GM21515 (cell line): Measurements from ENCODE around the gene PPP1R9A.

ENCODE experiments used
- ATAC-seq: cut with Tn5 transposase; IDR thresholded peaks from one replicate; pipeline ENCODE4 v1.9.1; 2021; ENCODE audit not compliant: unreplicated experiment

PPP1R9A gene

DNA sequence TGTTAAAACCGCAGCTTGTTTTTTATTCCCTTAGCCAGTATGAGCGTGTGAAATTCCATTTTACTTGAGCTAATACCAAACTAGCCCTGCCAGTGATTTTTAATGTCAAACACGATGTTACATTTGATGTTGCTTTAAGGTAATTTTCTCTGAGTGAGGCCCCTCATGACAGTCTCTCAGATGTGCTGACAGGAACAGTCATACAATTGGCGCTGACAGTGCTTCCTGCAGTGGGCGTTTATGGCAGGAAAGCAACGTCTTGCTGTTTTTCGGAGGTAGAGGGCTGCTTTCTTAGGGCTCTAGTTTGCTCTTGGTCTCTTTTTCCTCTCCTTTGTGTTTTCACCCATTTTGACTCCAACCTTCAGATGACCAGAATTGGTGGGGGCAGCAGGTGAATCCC is 397.6 kb downstream of the PPP1R9A start:
- ATAC-seq = no peak

DNA sequence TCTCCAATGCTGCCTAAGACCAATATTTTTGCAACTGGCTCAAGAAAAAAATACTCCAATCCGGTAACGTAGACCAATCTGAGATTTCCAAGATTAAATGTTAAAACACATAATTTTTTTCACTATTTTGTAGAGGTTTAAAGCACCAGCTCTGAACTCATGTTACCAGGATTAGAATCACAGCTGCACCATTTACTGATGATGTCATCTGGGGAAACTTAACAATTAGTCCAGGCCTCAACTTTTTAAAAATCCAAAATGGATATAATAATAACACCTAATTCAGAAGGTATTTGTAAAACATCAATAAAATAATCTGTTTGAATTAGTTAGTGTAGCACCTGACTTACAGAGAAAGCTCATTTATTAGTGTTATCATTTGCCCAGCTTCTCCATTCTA is 402.6 kb downstream of the PPP1R9A start:
- ATAC-seq = no peak

DNA sequence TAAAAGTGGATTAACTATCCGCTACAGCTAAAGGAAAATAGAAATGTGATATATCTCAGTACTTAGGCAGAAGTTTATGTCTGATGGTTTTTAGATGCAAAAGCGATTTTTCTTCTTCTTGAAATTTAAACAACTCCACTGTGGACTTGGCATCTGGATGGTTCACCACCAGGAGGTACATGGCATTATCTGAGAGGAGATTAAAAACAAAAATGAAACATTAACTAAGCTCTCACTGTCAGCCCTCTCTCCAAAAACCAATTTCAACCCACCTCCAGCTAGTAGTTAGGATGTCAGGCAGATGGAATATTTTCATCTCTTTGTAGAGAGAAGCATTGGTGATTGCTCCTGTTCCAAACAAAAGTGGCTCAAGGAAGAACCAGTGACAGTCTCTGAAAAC is 404.0 kb downstream of the PPP1R9A start:
- ATAC-seq = no peak

DNA sequence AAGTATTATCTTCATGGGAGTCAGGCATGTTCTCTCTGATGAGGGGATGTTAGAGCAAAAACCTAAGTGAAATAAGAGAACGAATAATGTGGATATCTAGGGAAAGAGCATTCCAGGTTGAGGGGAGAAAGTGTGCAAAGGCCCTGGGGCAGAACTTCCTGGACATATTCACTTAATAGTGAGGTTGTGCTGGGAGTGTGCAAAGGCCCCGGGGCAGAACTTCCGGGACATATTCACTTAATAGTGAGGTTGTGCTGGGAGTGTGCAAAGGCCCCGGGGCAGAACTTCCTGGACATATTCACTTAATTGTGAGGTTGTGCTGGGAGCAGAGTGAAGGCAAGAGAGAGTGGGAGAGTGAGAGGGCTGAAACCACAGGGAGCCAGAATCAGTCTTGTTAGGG is 405.2 kb downstream of the PPP1R9A start:
- ATAC-seq = no peak

- ATAC-seq = peak; percentile 76
Measured at GRCh38 chr7:95316588-95316987, 409.2 kb downstream of the PPP1R9A start.

DNA sequence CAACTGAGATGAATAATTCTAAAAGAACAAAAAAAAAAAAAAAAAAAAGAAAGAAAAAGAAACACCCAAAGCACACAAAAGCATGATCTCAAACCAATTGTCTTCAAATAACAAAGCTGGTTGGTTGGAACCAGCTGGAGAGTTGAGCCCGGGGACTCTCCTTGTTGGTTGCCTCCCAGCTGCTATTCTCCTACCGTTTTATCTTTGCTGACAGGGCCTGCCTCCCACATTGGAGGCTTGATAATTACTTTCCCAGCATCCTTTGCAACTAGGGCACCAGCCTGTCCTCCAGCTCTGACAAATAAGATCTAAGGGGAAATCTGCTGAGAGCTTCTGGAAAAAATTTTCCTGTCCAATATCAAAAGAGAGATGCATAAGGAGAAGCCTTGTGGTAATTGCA is 410.2 kb downstream of the PPP1R9A start:
- no peak for ATAC-seq

DNA sequence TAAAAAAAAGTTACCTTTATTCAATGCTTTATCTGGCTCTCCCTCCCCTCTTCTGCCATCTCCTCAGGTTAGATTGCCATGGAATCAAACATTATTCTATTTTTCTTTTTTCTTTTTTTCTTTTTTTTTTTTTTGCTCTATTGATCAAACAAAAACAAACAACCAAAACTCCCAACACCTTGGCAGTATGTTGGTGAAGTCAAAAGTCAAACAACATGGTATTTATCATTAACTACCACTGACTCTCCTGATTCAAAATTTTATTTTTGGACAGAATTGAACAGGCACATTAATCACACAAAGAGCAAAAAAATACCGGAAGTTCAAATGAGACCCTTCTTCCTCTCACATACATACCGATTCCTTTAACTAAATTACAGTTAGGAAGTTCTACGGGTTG is 410.6 kb downstream of the PPP1R9A start:
- no peak for ATAC-seq

- no peak for ATAC-seq
Measured at GRCh38 chr7:95318501-95319100, 411.2 kb downstream of the PPP1R9A start.

GRCh38 chr7:95319570-95319969 is 412.2 kb downstream of the PPP1R9A start:
- no peak for ATAC-seq

DNA sequence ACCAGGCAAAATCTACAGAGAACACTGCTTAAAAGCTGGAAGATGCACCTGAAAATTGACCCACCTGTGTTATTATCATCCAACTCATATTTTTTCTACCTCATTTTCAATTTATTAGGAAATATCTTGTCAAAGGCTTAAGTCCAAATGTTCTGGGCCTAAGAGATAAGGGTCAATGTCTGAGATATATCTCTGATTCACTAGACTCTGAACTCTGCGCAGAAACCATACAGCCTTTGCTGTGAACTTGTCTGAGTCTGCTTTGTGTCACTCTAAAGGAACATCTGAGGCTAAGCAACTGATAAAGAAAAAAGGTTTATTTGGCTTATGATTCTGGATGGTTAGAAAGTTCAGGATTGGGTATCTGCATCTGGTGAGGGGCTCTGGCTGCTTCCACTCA is 413.3 kb downstream of the PPP1R9A start:
- no peak for ATAC-seq

- ATAC-seq = no peak
Measured at GRCh38 chr7:95321720-95322119, 414.3 kb downstream of the PPP1R9A start.

DNA sequence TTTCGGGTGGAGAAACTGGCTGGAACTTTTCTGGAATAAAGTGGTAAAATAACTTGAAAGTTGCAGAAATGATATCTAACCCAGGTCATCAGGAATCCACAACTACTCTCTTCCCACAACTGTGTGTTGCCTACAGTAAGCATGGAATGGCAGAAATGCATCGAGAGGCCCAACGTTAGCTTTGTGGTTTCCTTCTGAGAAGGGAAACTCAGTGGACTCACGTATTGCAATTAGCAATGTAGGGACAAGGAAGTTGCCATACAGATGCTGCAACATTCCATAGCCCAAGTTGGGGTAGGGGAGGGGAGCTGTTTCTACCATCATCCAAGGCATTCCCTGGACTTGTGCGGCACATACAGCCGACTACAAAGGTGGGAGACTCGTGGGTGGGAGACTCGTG is 415.0 kb downstream of the PPP1R9A start:
- no peak for ATAC-seq

DNA sequence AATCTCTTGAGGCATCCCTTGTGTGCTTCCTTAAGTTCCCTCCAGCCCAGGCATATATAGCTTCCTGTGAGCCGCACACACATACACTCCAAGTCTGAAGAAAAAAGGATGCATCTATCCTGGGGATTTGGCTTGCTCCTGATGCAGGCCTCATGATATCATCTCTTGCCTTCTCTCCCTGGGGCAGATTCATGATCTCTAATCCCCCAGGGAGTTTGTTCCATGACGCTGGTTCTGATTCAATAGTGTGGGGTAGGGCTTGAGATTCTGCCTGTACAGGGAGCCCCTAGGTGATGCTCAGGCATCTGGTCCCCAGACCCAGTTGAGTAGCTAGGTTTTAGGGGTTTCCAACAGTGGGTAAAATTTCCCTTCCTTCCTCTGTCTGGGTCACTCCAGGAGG is 415.5 kb downstream of the PPP1R9A start:
- ATAC-seq = no peak

GRCh38 chr7:95323410-95324129 is 416.2 kb downstream of the PPP1R9A start:
- no peak for ATAC-seq

- peak; percentile 71 for ATAC-seq
Measured at GRCh38 chr7:95324431-95324830, 417.0 kb downstream of the PPP1R9A start, which contains the start of gene PON1. TSS of gene PON1 (minus strand) at chr7:95324532. CDS start at chr7:95324475, 57 bp downstream.

- no peak for ATAC-seq
Measured at GRCh38 chr7:95327356-95327755, 420.0 kb downstream of the PPP1R9A start.

DNA sequence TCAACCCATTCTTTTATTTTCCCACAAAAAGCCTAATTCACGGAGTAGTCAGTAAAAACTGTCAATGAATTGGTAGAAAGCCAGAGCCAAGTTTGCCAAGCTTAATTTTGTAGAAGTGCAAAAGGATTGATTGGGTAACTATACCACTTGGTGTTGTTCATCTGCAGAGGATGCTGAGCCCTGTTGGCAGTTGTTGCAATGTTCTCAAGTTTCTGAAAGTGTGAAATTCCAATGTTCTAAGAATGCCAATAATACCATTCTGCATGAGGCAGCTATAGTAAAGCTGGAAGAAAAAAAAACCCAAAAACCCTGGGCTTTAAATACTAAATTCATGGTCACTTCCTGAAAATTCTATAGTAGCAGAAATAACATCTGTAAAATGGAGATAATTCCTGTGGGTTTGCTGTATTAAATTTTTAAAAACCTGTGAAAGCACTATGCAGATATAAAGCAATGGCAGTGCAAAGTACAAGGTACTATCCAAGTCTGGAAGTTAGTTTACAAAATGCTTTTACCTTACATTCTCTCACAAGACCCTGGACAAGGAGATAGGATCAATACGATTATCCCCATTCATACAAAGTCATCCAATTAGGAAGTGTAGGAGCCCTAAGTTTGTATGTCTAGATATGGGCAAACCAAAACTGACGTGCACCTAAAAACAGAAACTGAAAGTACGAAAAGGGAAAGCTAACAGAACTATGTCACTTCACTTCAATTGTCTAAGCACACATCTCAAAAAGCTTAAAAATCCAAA is 423.0 kb downstream of the PPP1R9A start:
- peak; percentile 97 for ATAC-seq

DNA sequence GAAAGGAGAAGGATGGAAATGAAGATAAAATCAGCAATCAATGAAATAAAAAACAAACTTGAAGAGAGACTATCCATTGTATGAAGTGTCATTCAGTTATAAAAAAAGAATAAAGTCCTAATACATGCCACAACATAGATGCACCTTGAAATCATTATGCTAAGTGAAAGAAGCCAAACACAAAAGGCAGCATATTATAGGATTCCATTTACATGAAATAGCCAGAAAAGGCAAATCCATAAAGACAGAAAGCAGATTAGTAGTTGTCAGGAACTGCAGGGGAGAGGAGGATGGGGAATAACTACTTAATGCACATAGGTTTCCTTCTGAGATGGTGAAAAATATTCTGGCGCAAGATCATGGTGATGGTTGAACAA is 423.6 kb downstream of the PPP1R9A start:
- peak; percentile 29 for ATAC-seq

- ATAC-seq = no peak
Measured at GRCh38 chr7:95334447-95334846, 427.1 kb downstream of the PPP1R9A start.

- ATAC-seq = no peak
Measured at GRCh38 chr7:95335093-95335492, 427.7 kb downstream of the PPP1R9A start.

- ATAC-seq = no peak
Measured at GRCh38 chr7:95338832-95339231, 431.4 kb downstream of the PPP1R9A start.

DNA sequence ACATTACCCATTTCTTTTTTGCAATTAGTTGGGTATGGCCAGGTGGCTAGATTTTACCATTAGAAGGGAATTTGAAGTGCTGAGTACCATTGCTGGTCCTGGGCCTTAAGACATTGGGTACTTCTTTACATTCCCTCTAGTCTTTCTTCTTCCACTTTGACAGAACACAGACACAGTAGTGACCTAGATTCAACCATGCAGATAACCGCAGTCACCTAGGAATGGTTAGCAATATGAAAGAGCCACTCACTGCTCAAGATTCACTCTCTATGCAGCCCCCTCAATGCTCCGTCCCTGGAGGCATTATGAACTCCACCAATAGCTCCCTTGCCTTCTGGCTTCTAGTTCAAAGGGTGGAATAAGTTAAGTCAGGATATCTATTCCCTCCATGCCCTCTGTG is 433.1 kb downstream of the PPP1R9A start:
- ATAC-seq = no peak
